ENCODE measurements around the gene LIMK1.

The LIMK1 gene

DNA sequence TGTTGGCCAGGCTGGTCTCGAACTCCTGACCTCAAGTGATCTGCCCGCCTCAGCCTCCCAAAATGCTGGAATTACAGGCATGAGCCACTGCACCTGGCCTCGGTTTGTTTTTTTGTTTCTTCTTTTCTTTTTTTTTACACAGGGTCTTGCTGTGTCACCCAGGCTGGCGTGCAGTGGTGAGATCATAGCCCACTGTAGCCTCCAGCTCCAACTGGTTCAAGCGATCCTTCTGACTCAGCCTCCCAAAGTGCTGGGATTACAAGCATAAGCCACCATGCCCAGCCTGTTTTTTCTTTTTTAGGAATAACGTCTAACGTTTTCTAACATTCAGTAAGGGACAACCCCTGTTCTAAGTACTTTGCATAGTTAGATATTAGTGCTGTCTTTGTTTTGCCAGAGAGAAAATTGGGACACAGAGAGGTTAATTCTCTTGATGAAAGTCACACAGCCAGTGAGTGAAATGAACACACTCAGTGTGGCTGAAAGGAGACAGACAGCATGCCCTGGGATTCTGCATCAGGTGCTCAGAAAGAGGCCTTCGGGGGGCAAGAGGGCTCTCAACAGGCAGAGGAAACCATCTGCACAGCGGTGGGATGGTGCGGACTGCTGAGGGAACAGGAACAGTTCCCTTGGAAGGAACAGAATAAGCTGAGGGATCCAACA, 4.3 kb downstream of the LIMK1 start:
- Histone ChIP-seq H3K4me1 (ENCODE audit: insufficient read depth, low read length) (peaks cover 17% of the 10 kb centered on the region), H2AFZ (ENCODE audit: low read depth, low read length) (no peak overlapping the region), H4K20me1 (ENCODE audit: insufficient read depth, low read length) (no peaks in the 10 kb centered on the region), H3K9me3 (ENCODE audit: insufficient read depth, low read length, severe bottlenecking) (no peaks in the 10 kb centered on the region), H3K9ac (ENCODE audit: low read depth, low read length) (no peak overlapping the region), H3K36me3 (ENCODE audit: insufficient read depth, low read length) (peaks cover 12% of the 10 kb centered on the region), H3K4me3 (ENCODE audit: low read depth in 1 of 2, low read length in 2 of 2) (no peak overlapping the region), H3K27ac (ENCODE audit: low read length) (no peak overlapping the region), H3K4me2 (ENCODE audit: insufficient read depth, low read length) (no peak overlapping the region), H3K79me2 (ENCODE audit: insufficient read depth, low read length) (peaks cover 9% of the 10 kb centered on the region; the same call in 1 of the 2 replicates), H3K27me3 (ENCODE audit: insufficient read depth, low read length, poor library complexity) (no peaks in the 10 kb centered on the region)
- TF ChIP-seq EZH2 (IDR thresholded peaks at IDR 0.05; ENCODE audit: borderline replicate concordance, low read depth, low read length, severe bottlenecking), result no peak
- TF ChIP-seq, protein P1, sequence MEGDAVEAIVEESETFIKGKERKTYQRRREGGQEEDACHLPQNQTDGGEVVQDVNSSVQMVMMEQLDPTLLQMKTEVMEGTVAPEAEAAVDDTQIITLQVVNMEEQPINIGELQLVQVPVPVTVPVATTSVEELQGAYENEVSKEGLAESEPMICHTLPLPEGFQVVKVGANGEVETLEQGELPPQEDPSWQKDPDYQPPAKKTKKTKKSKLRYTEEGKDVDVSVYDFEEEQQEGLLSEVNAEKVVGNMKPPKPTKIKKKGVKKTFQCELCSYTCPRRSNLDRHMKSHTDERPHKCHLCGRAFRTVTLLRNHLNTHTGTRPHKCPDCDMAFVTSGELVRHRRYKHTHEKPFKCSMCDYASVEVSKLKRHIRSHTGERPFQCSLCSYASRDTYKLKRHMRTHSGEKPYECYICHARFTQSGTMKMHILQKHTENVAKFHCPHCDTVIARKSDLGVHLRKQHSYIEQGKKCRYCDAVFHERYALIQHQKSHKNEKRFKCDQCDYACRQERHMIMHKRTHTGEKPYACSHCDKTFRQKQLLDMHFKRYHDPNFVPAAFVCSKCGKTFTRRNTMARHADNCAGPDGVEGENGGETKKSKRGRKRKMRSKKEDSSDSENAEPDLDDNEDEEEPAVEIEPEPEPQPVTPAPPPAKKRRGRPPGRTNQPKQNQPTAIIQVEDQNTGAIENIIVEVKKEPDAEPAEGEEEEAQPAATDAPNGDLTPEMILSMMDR (IDR thresholded peaks at IDR 0.05; ENCODE audit: borderline replicate concordance, extremely low read depth, low read length, poor library complexity, severe bottlenecking), result no peak
- DNase-seq (no peak), ATAC-seq (ENCODE audit: insufficient read depth, low read depth) (no peak)

DNA sequence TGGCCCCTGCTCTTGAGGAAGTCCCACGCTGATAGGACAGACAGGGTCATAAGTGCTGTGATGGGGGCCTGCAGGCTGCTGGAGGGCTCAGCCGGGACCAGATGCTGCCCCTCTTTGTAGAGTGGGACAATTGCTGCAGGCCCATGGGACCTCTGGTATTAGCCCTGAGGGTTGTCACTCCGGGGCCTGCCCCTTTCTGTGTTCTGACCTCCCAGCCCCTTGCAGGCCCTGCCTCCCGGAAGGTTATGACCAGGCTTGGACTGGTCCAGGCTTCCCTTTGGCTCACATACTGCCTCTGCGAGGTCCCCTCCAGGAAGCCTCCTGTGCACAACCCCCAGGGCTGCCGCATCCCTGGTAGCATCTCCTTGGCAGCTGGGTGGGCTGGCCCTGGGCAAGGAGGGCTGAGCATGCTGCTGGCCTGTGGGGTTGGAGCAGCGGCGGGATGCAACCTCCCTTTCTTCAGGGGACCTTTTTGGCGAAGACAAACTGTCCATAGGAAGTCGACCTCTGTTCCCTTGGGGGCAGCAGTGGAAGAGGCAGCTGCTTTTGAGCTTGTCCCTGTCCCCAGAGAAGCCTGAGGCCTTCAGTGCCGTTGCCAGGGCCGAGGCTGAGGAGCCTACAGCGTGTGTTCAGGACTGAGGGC, 8.8 kb downstream of the LIMK1 start:
- H3K36me3 ChIP-seq (ENCODE audit: insufficient read depth, low read length), result peaks cover 15% of the 10 kb centered on the region
- H2AFZ ChIP-seq (ENCODE audit: low read depth, low read length), result no peak overlapping the region
- H3K9me3 ChIP-seq (ENCODE audit: insufficient read depth, low read length, severe bottlenecking), result no peaks in the 10 kb centered on the region
- H3K4me1 ChIP-seq (ENCODE audit: insufficient read depth, low read length), result peaks cover 23% of the 10 kb centered on the region
- no peaks in the 10 kb centered on the region for H4K20me1 ChIP-seq (ENCODE audit: insufficient read depth, low read length)
- H3K4me3 ChIP-seq (ENCODE audit: low read depth in 1 of 2, low read length in 2 of 2), result no peak overlapping the region
- H3K4me2 ChIP-seq (ENCODE audit: insufficient read depth, low read length), result no peak overlapping the region
- TF ChIP-seq, protein P1 (IDR thresholded peaks at IDR 0.05; ENCODE audit: borderline replicate concordance, extremely low read depth, low read length, poor library complexity, severe bottlenecking), result no peak
- TF ChIP-seq EZH2 (IDR thresholded peaks at IDR 0.05; ENCODE audit: borderline replicate concordance, low read depth, low read length, severe bottlenecking), result no peak
- no peak for ATAC-seq (ENCODE audit: insufficient read depth, low read depth)
- H3K79me2 ChIP-seq (ENCODE audit: insufficient read depth, low read length), result no peaks in the 10 kb centered on the region
- H3K27me3 ChIP-seq (ENCODE audit: insufficient read depth, low read length, poor library complexity), result no peaks in the 10 kb centered on the region
- no peak overlapping the region for H3K9ac ChIP-seq (ENCODE audit: low read depth, low read length)
- no peak overlapping the region for H3K27ac ChIP-seq (ENCODE audit: low read length)
- DNase-seq, result no peak

DNA sequence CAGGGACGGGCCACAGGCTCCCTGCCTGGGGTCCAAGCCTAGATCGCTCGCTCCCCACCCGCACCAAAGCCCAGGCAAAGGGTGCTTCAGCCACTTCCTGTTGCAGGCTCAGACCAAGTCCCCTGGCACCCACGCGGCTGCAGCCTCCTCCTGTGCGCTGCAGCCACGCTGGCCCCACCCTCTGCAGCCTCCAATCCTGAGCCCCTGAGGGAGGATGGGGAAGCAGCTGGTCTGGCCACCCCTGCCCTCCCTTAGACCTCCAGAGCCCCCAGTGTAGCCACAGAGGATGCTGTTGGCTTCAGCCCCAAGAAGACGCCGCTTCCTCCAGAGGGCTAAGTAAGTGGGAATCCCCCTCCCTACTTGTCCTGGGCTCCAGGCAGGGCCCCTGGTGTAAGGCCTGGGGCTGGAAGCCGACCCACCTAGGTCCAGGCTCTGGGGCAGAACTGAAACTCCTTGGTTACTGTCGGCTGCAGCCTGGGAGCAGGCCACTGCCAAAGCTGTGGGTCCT, 9.4 kb downstream of the LIMK1 start:
- Histone ChIP-seq H3K9ac (ENCODE audit: low read depth, low read length) (no peak overlapping the region), H3K4me2 (ENCODE audit: insufficient read depth, low read length) (peak overlapping the region; percentile 59; the same call in 1 of the 2 replicates), H4K20me1 (ENCODE audit: insufficient read depth, low read length) (no peaks in the 10 kb centered on the region), H3K4me1 (ENCODE audit: insufficient read depth, low read length) (peaks cover 23% of the 10 kb centered on the region), H3K79me2 (ENCODE audit: insufficient read depth, low read length) (no peaks in the 10 kb centered on the region), H3K27me3 (ENCODE audit: insufficient read depth, low read length, poor library complexity) (no peaks in the 10 kb centered on the region), H2AFZ (ENCODE audit: low read depth, low read length) (no peak overlapping the region), H3K27ac (ENCODE audit: low read length) (peak overlapping the region; percentile 35), H3K9me3 (ENCODE audit: insufficient read depth, low read length, severe bottlenecking) (no peaks in the 10 kb centered on the region), H3K36me3 (ENCODE audit: insufficient read depth, low read length) (peaks cover 20% of the 10 kb centered on the region), H3K4me3 (ENCODE audit: low read depth in 1 of 2, low read length in 2 of 2) (no peak overlapping the region)
- DNase-seq, result no peak
- TF ChIP-seq, protein P1 (IDR thresholded peaks at IDR 0.05; ENCODE audit: borderline replicate concordance, extremely low read depth, low read length, poor library complexity, severe bottlenecking), result no peak
- no peak for ATAC-seq (ENCODE audit: insufficient read depth, low read depth)

All from DND-41 (cell line).